Measurements from ENCODE around the gene CREBBP.

DNA sequence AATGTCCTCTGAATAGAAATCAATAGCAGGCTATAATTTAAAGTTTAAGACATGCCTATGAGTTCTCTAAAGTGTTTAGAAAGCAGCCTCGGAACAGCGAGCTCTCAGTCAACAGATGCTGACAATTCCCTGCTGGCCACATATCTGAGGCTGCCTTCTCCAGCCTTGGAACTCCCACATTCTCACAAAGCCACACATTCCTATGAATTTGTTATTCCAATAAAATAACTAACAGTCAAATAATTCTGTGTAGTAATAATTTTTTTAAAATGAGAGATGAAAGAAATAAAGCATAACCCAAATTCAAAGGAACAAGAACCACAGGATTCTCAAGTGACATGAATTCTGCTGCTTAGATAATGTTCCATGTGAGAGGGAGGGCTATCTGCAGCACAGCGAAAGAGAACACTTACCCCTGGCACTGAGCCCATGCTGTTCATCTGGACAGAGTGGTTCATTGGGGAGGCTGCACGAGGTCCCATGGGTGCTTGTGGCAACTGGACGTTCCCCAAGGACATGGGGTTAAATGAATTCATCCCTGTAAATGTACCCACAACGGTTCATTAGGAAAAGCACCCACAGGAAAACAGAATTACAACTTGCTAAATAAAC, 106.3 kb downstream of the CREBBP start:
- TF ChIP-seq, protein P1, sequence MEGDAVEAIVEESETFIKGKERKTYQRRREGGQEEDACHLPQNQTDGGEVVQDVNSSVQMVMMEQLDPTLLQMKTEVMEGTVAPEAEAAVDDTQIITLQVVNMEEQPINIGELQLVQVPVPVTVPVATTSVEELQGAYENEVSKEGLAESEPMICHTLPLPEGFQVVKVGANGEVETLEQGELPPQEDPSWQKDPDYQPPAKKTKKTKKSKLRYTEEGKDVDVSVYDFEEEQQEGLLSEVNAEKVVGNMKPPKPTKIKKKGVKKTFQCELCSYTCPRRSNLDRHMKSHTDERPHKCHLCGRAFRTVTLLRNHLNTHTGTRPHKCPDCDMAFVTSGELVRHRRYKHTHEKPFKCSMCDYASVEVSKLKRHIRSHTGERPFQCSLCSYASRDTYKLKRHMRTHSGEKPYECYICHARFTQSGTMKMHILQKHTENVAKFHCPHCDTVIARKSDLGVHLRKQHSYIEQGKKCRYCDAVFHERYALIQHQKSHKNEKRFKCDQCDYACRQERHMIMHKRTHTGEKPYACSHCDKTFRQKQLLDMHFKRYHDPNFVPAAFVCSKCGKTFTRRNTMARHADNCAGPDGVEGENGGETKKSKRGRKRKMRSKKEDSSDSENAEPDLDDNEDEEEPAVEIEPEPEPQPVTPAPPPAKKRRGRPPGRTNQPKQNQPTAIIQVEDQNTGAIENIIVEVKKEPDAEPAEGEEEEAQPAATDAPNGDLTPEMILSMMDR (IDR thresholded peaks at IDR 0.05), result no peak
- TF ChIP-seq BHLHE40 (IDR thresholded peaks at IDR 0.05; ENCODE audit: low read depth, low read length), result no peak
- no peak for TF ChIP-seq MAZ (IDR thresholded peaks at IDR 0.05; ENCODE audit: borderline replicate concordance, low read depth, low read length)
- TF ChIP-seq CHD2 (IDR thresholded peaks at IDR 0.05; ENCODE audit: low read length, partially characterized antibody), result no peak
- TF ChIP-seq POLR2A (IDR thresholded peaks at IDR 0.05; ENCODE audit: low read length), result no peak
- no peak for TF ChIP-seq EHMT2 (IDR thresholded peaks at IDR 0.05; ENCODE audit: low read depth)
- no peak for TF ChIP-seq KDM1A (IDR thresholded peaks at IDR 0.05; ENCODE audit: low read depth)
- no peak for TF ChIP-seq RAD21 (conservative IDR thresholded peaks at IDR 0.05 in 1 of 2, IDR thresholded peaks at IDR 0.05 in 1 of 2)

Data from A549 (cell line).